CD4-positive, alpha-beta memory T cell (primary cell): ENCODE measurements around the gene GFRA4. TPM values are rescaled to one million over a fixed set of nuclear protein-coding genes. Genes with fewer than 3 reads are reported as not detected.
"Not testable (repeated sequence)": the region's sequence is repeated elsewhere in the genome, so short reads cannot be mapped to it uniquely, and the experiment has no call there.

Experiments used
- CTCF ChIA-PET: fragments of 350-600 bp; sonication (Branson Sonifier 250); formaldehyde crosslinking; loops from one replicate; lab custom pipeline; 2021; ENCODE audit warnings: inconsistent platforms; ENCODE audit not compliant: partially characterized antibody; lab: Charles Lee
- POLR2A ChIA-PET: fragments of 350-600 bp; sonication (Branson Sonifier 250); formaldehyde crosslinking; loops from one replicate; lab custom pipeline; 2021; ENCODE audit not compliant: partially characterized antibody; lab: Charles Lee
- DNase-seq, 5 donors: peaks; one replicate each; pipeline versions ENCODE4 v3.0.0 to v3.0.0-alpha.2; 2020 to 2022; ENCODE audit warnings: mixed read lengths in 1 of 5
- H3K27ac ChIP-seq: one replicate; pipeline ENCODE4 v1.7.0; 2013; ENCODE audit warnings: low read depth, low read length
- H3K27me3 ChIP-seq: 2 replicates; pipeline ENCODE4 v1.7.0; 2013; ENCODE audit warnings: mild to moderate bottlenecking, low read length, moderate library complexity; ENCODE audit not compliant: insufficient read depth
- H3K36me3 ChIP-seq: 2 replicates; pipeline ENCODE4 v1.7.0; 2013; ENCODE audit warnings: mild to moderate bottlenecking, low read length, moderate library complexity; ENCODE audit not compliant: insufficient read depth
- H3K4me1 ChIP-seq: 2 replicates; pipeline ENCODE4 v1.7.0; 2013; ENCODE audit warnings: mild to moderate bottlenecking, low read length, moderate library complexity; ENCODE audit not compliant: insufficient read depth
- H3K4me3 ChIP-seq, 2 donors: one replicate each; pipeline ENCODE4 v1.7.0; 2013; ENCODE audit warnings: low read length in 2 of 2, mild to moderate bottlenecking in 1 of 2
- H3K9me3 ChIP-seq, 2 donors: one replicate each; pipeline ENCODE4 v1.7.0; 2013; ENCODE audit warnings: low read length in 2 of 2, control low read depth in 1 of 2; ENCODE audit not compliant: control insufficient read depth in 1 of 2
- H3K27ac Mint-ChIP-seq, 7 donors: one replicate each; pipeline ENCODE4 v1.8.0; 2020 to 2021; ENCODE audit warnings: mixed read lengths in 7 of 7, mild to moderate bottlenecking in 6 of 7, inconsistent platforms in 3 of 7, moderate library complexity in 3 of 7
- H3K27me3 Mint-ChIP-seq, 2 donors: one replicate each; pipeline ENCODE4 v1.8.0; 2020 to 2021; ENCODE audit warnings: mixed read lengths in 2 of 2
- H3K36me3 Mint-ChIP-seq, 2 donors: one replicate each; pipeline ENCODE4 v1.8.0; 2020 to 2021; ENCODE audit warnings: mixed read lengths in 2 of 2, inconsistent platforms in 1 of 2, mild to moderate bottlenecking in 1 of 2
- H3K4me1 Mint-ChIP-seq, 4 donors: one replicate each; pipeline ENCODE4 v1.8.0; 2020 to 2021; ENCODE audit warnings: mixed read lengths in 4 of 4, mild to moderate bottlenecking in 1 of 4
- H3K4me3 Mint-ChIP-seq, 8 donors: one replicate each; pipeline ENCODE4 v1.8.0; 2020 to 2021; ENCODE audit warnings: mixed read lengths in 8 of 8, mild to moderate bottlenecking in 7 of 8, moderate library complexity in 6 of 8, inconsistent platforms in 3 of 8
- H3K9me3 Mint-ChIP-seq, 8 donors: one replicate each; pipeline ENCODE4 v1.8.0; 2020 to 2021; ENCODE audit warnings: mixed read lengths in 8 of 8, mild to moderate bottlenecking in 5 of 8, inconsistent platforms in 3 of 8, moderate library complexity in 1 of 8
- intact Hi-C: fragments of 100-400 bp; cut with micrococcal nuclease; formaldehyde crosslinking; loops from one replicate; pipeline ENCODE4 v1.15.1; 2023
- polyA plus RNA-seq, 2 donors: library from polyadenylated mRNA; unstranded; fragments of 300-500 nt; fragmentation: Illumina TruSeq; gene quantifications; one replicate each; pipeline ENCODE4 v1.2.3, GENCODE V29; 2021
- total RNA-seq, 2 experiments: library from RNA; stranded (reverse); gene quantifications; one replicate each; pipeline ENCODE4 v1.2.3, GENCODE V29; 2021

Gene GFRA4
- total and polyA plus RNA-seq, 4 experiments from 2014 or later, result not detected

- no peaks in the 10 kb centered on the region for H3K27me3 Mint-ChIP-seq
- no peaks in the 10 kb centered on the region for H3K4me1 ChIP-seq
- H3K36me3 Mint-ChIP-seq, result peaks cover 7 to 19% of the 10 kb centered on the region in 2 donors
- no peaks in the 10 kb centered on the region for H3K36me3 ChIP-seq
- POLR2A ChIA-PET, result no interaction called here
- H3K4me3 ChIP-seq, result no peak overlapping the region
- H3K9me3 ChIP-seq, result no peaks in the 10 kb centered on the region
- CTCF ChIA-PET, result no interaction called here
- H3K9me3 Mint-ChIP-seq, result no peaks in the 10 kb centered on the region
- H3K27ac Mint-ChIP-seq, result no peak overlapping the region
- no peaks in the 10 kb centered on the region for H3K27me3 ChIP-seq
- H3K4me3 Mint-ChIP-seq, result no peak overlapping the region
- DNase-seq, result no peak
- H3K27ac ChIP-seq, result no peak overlapping the region
- intact Hi-C loops, result no loop called here
- no peaks in the 10 kb centered on the region for H3K4me1 Mint-ChIP-seq
Observed at GRCh38 chr20:3622406-3622805, 40.8 kb downstream of the GFRA4 start.

- Mint-ChIP-seq H3K4me3 (no peak overlapping the region), H3K4me1 (no peaks in the 10 kb centered on the region), H3K27ac (no peak overlapping the region), H3K36me3 (peaks cover 12 to 14% of the 10 kb centered on the region in 2 donors), H3K9me3 (peaks cover 0 to 2% (median 0%) of the 10 kb centered on the region in 8 donors), H3K27me3 (no peaks in the 10 kb centered on the region)
- ChIA-PET CTCF (no interaction called here), POLR2A (no interaction called here)
- H3K4me1 ChIP-seq, result no peaks in the 10 kb centered on the region
- no peak overlapping the region for H3K27ac ChIP-seq
- intact Hi-C loops, result no loop called here
- H3K36me3 ChIP-seq, result no peaks in the 10 kb centered on the region
- no peak overlapping the region for H3K4me3 ChIP-seq
- no peaks in the 10 kb centered on the region for H3K9me3 ChIP-seq
- H3K27me3 ChIP-seq, result no peaks in the 10 kb centered on the region
- no peak for DNase-seq
Observed at GRCh38 chr20:3621111-3621510, 42.1 kb downstream of the GFRA4 start.

GRCh38 chr20:3616250-3616649, 46.9 kb downstream of the GFRA4 start:
- no peak overlapping the region for H3K27ac ChIP-seq
- ChIA-PET POLR2A (no interaction called here), CTCF (no interaction called here)
- no peaks in the 10 kb centered on the region for H3K27me3 ChIP-seq
- Mint-ChIP-seq H3K36me3 (peaks cover 13 to 19% of the 10 kb centered on the region in 2 donors), H3K4me3 (no peak overlapping the region), H3K9me3 (peaks cover 0 to 2% (median 0%) of the 10 kb centered on the region in 8 donors), H3K27ac (peak overlapping the region in 1 of 7 donors; percentile 47), H3K27me3 (no peaks in the 10 kb centered on the region), H3K4me1 (no peaks in the 10 kb centered on the region)
- no peaks in the 10 kb centered on the region for H3K9me3 ChIP-seq
- no peaks in the 10 kb centered on the region for H3K4me1 ChIP-seq
- intact Hi-C loops, result no loop called here
- no peaks in the 10 kb centered on the region for H3K36me3 ChIP-seq
- no peak overlapping the region for H3K4me3 ChIP-seq
- DNase-seq, result no peak

- H3K9me3 ChIP-seq, H3K9me3 Mint-ChIP-seq, H3K4me1 ChIP-seq, H3K4me3 Mint-ChIP-seq, H3K27ac ChIP-seq, H3K27me3 Mint-ChIP-seq, H3K27me3 ChIP-seq, DNase-seq, POLR2A ChIA-PET, intact Hi-C loops, H3K4me1 Mint-ChIP-seq, H3K27ac Mint-ChIP-seq, H3K4me3 ChIP-seq, H3K36me3 ChIP-seq: not testable (repeated sequence)
- peaks cover 19 to 20% of the 10 kb centered on the region in 2 donors for H3K36me3 Mint-ChIP-seq
- CTCF ChIA-PET, result interaction anchor here (0.9 kb wide), 1 partner anchor 30 kb away, joined by 3 read pairs; no protein-coding TSS in a partner anchor
Observed at GRCh38 chr20:3615171-3615840, 47.9 kb downstream of the GFRA4 start.

GRCh38 chr20:3614466-3614865, 48.7 kb downstream of the GFRA4 start:
- H3K4me1 Mint-ChIP-seq, result no peaks in the 10 kb centered on the region
- Histone ChIP-seq H3K27ac (no peak overlapping the region), H3K27me3 (no peaks in the 10 kb centered on the region), H3K36me3 (no peaks in the 10 kb centered on the region), H3K4me1 (no peaks in the 10 kb centered on the region), H3K4me3 (no peak overlapping the region), H3K9me3 (no peaks in the 10 kb centered on the region)
- peaks cover 0 to 2% (median 0%) of the 10 kb centered on the region in 8 donors for H3K9me3 Mint-ChIP-seq
- ChIA-PET POLR2A (no interaction called here), CTCF (interaction anchor here (0.9 kb wide), 1 partner anchor 30 kb away, joined by 3 read pairs; no protein-coding TSS in a partner anchor)
- H3K27ac Mint-ChIP-seq, result peak overlapping the region in 1 of 7 donors; percentile 7
- peaks cover 25 to 26% of the 10 kb centered on the region in 2 donors for H3K36me3 Mint-ChIP-seq
- intact Hi-C loops, result no loop called here
- no peak overlapping the region for H3K4me3 Mint-ChIP-seq
- no peaks in the 10 kb centered on the region for H3K27me3 Mint-ChIP-seq
- DNase-seq, result no peak

- H3K4me3 ChIP-seq, result no peak overlapping the region
- CTCF ChIA-PET, result no interaction called here
- no peaks in the 10 kb centered on the region for H3K4me1 ChIP-seq
- H3K36me3 ChIP-seq, result no peaks in the 10 kb centered on the region
- no peaks in the 10 kb centered on the region for H3K9me3 ChIP-seq
- H3K4me3 Mint-ChIP-seq, result no peak overlapping the region
- POLR2A ChIA-PET, result no interaction called here
- H3K27me3 ChIP-seq, result no peaks in the 10 kb centered on the region
- H3K4me1 Mint-ChIP-seq, result no peaks in the 10 kb centered on the region
- H3K9me3 Mint-ChIP-seq, result peaks cover 0 to 2% (median 0%) of the 10 kb centered on the region in 8 donors
- H3K27me3 Mint-ChIP-seq, result no peaks in the 10 kb centered on the region
- no peak for DNase-seq
- intact Hi-C loops, result no loop called here
- H3K36me3 Mint-ChIP-seq, result peaks cover 26 to 30% of the 10 kb centered on the region in 2 donors
- no peak overlapping the region for H3K27ac ChIP-seq
- no peak overlapping the region for H3K27ac Mint-ChIP-seq
Observed at GRCh38 chr20:3613821-3614440, 49.3 kb downstream of the GFRA4 start.

- H3K4me3 ChIP-seq, result no peak overlapping the region
- H3K36me3 ChIP-seq, result no peaks in the 10 kb centered on the region
- H3K27ac Mint-ChIP-seq, result no peak overlapping the region
- no peak for DNase-seq
- no peaks in the 10 kb centered on the region for H3K27me3 ChIP-seq
- H3K27ac ChIP-seq, result no peak overlapping the region
- H3K9me3 ChIP-seq, result no peaks in the 10 kb centered on the region
- intact Hi-C loops, result no loop called here
- H3K27me3 Mint-ChIP-seq, result no peaks in the 10 kb centered on the region
- ChIA-PET POLR2A (no interaction called here), CTCF (no interaction called here)
- peaks cover 23 to 32% of the 10 kb centered on the region in 2 donors for H3K36me3 Mint-ChIP-seq
- H3K9me3 Mint-ChIP-seq, result peaks cover 0 to 2% (median 0%) of the 10 kb centered on the region in 8 donors
- H3K4me1 Mint-ChIP-seq, result no peaks in the 10 kb centered on the region
- H3K4me1 ChIP-seq, result no peaks in the 10 kb centered on the region
- H3K4me3 Mint-ChIP-seq, result no peak overlapping the region
Observed at GRCh38 chr20:3612795-3613572, 50.2 kb downstream of the GFRA4 start.
